HG03159 (cell line): ENCODE data around the gene CDX2.

Experiments used
- ATAC-seq: cut with Tn5 transposase; IDR thresholded peaks from one replicate; pipeline ENCODE4 v1.9.1; 2021; ENCODE audit warnings: mild to moderate bottlenecking, moderate library complexity; ENCODE audit not compliant: unreplicated experiment

CDX2 gene

GRCh38 chr13:27933118-27933517 is 36.0 kb downstream of the CDX2 start:
- no peak for ATAC-seq

GRCh38 chr13:27929868-27930267 is 39.2 kb downstream of the CDX2 start:
- ATAC-seq = no peak

GRCh38 chr13:27928805-27929753 is 40.0 kb downstream of the CDX2 start:
- no peak for ATAC-seq

GRCh38 chr13:27928353-27928804 is 40.7 kb downstream of the CDX2 start:
- no peak for ATAC-seq

GRCh38 chr13:27927444-27928352 is 41.4 kb downstream of the CDX2 start:
- no peak for ATAC-seq

GRCh38 chr13:27926644-27927434 is 42.3 kb downstream of the CDX2 start:
- ATAC-seq = no peak

GRCh38 chr13:27925220-27925991 is 43.7 kb downstream of the CDX2 start:
- no peak for ATAC-seq

- no peak for ATAC-seq
Measured at GRCh38 chr13:27924529-27925141, 44.5 kb downstream of the CDX2 start.

- ATAC-seq = no peak
Measured at GRCh38 chr13:27923794-27924528, 45.2 kb downstream of the CDX2 start.

GRCh38 chr13:27922883-27923612 is 46.1 kb downstream of the CDX2 start:
- no peak for ATAC-seq

- no peak for ATAC-seq
Measured at GRCh38 chr13:27921961-27922882, 46.9 kb downstream of the CDX2 start.

- no peak for ATAC-seq
Measured at GRCh38 chr13:27921421-27921960, 47.6 kb downstream of the CDX2 start.

GRCh38 chr13:27920677-27921420 is 48.3 kb downstream of the CDX2 start:
- no peak for ATAC-seq

- no peak for ATAC-seq
Measured at GRCh38 chr13:27919934-27920676, 49.0 kb downstream of the CDX2 start, which contains the start of gene PDX1. PDX1 (plus strand) TSS chr13:27920000; CDS start chr13:27920139, 139 bp downstream.

- no peak for ATAC-seq
Measured at GRCh38 chr13:27919659-27919933, 49.5 kb downstream of the CDX2 start.
